ENCODE results near the gene PHOX2B.

Gene PHOX2B

GRCh38 chr4:41703785-41704184, 44.7 kb downstream of the PHOX2B start:
- no peaks in the 10 kb centered on the region for H3K36me3 ChIP-seq (ENCODE audit: insufficient read depth)
- H3K4me3 ChIP-seq (IDR thresholded peaks at IDR 0.05; ENCODE audit: insufficient read depth, low read depth, low read length) = no peak overlapping the region
- no peak overlapping the region for H3K27ac ChIP-seq
- TF ChIP-seq CTCF (conservative IDR thresholded peaks at IDR 0.05; ENCODE audit: low read depth, low read length) = no peak
- no peaks in the 10 kb centered on the region for H3K4me1 ChIP-seq (ENCODE audit: low read depth, poor library complexity, severe bottlenecking)
- H3K4me2 ChIP-seq = no peak overlapping the region
- H3K9ac ChIP-seq = no peak overlapping the region
- H2AFZ ChIP-seq (ENCODE audit: low read depth) = no peak overlapping the region
- no peaks in the 10 kb centered on the region for H3K27me3 ChIP-seq (ENCODE audit: insufficient read depth, low read depth)
- no peaks in the 10 kb centered on the region for H4K20me1 ChIP-seq (ENCODE audit: insufficient read depth)
- H3K79me2 ChIP-seq (ENCODE audit: insufficient read depth, low read depth) = no peaks in the 10 kb centered on the region

- no peak for TF ChIP-seq CTCF (conservative IDR thresholded peaks at IDR 0.05; ENCODE audit: low read depth, low read length)
- no peak overlapping the region for H2AFZ ChIP-seq (ENCODE audit: low read depth)
- H3K4me2 ChIP-seq = no peak overlapping the region
- H3K9ac ChIP-seq = no peak overlapping the region
- no peaks in the 10 kb centered on the region for H3K4me1 ChIP-seq (ENCODE audit: low read depth, poor library complexity, severe bottlenecking)
- no peak overlapping the region for H3K4me3 ChIP-seq (IDR thresholded peaks at IDR 0.05; ENCODE audit: insufficient read depth, low read depth, low read length)
- H3K79me2 ChIP-seq (ENCODE audit: insufficient read depth, low read depth) = no peaks in the 10 kb centered on the region
- H3K27ac ChIP-seq = no peak overlapping the region
- H4K20me1 ChIP-seq (ENCODE audit: insufficient read depth) = no peaks in the 10 kb centered on the region
- H3K36me3 ChIP-seq (ENCODE audit: insufficient read depth) = no peaks in the 10 kb centered on the region
- no peaks in the 10 kb centered on the region for H3K27me3 ChIP-seq (ENCODE audit: insufficient read depth, low read depth)
Measured at GRCh38 chr4:41702770-41703169, 45.8 kb downstream of the PHOX2B start.

DNA sequence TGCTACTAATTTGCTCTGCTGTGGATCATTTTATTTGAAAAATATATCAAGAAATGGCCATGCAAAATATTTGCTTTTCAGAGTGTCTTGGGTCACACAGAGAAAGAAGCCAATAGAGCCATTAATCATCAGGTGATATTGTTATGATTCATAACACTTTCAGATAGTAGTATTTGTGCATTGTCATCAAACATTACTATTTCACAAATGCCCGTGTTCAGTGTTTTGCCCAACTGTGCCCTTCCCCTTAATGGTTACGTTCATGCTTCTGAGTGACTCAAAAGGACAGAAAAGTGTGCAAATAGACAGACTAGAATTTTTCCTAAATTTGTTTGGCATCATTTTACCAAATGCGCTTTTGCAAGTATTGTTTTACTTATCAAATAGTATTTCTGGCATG, 46.5 kb downstream of the PHOX2B start:
- no peaks in the 10 kb centered on the region for H3K4me1 ChIP-seq (ENCODE audit: low read depth, poor library complexity, severe bottlenecking)
- no peak for TF ChIP-seq CTCF (conservative IDR thresholded peaks at IDR 0.05; ENCODE audit: low read depth, low read length)
- H3K4me2 ChIP-seq = no peak overlapping the region
- H2AFZ ChIP-seq (ENCODE audit: low read depth) = no peak overlapping the region
- H3K27me3 ChIP-seq (ENCODE audit: insufficient read depth, low read depth) = no peaks in the 10 kb centered on the region
- H3K4me3 ChIP-seq (IDR thresholded peaks at IDR 0.05; ENCODE audit: insufficient read depth, low read depth, low read length) = no peak overlapping the region
- H3K9ac ChIP-seq = no peak overlapping the region
- H3K36me3 ChIP-seq (ENCODE audit: insufficient read depth) = no peaks in the 10 kb centered on the region
- no peaks in the 10 kb centered on the region for H3K79me2 ChIP-seq (ENCODE audit: insufficient read depth, low read depth)
- H4K20me1 ChIP-seq (ENCODE audit: insufficient read depth) = no peaks in the 10 kb centered on the region
- H3K27ac ChIP-seq = no peak overlapping the region

GRCh38 chr4:41696763-41697162, 51.8 kb downstream of the PHOX2B start:
- no peak overlapping the region for H3K27ac ChIP-seq
- H3K36me3 ChIP-seq (ENCODE audit: insufficient read depth) = no peaks in the 10 kb centered on the region
- no peak overlapping the region for H2AFZ ChIP-seq (ENCODE audit: low read depth)
- H4K20me1 ChIP-seq (ENCODE audit: insufficient read depth) = no peaks in the 10 kb centered on the region
- TF ChIP-seq CTCF (conservative IDR thresholded peaks at IDR 0.05; ENCODE audit: low read depth, low read length) = no peak
- H3K27me3 ChIP-seq (ENCODE audit: insufficient read depth, low read depth) = no peaks in the 10 kb centered on the region
- H3K4me3 ChIP-seq (IDR thresholded peaks at IDR 0.05; ENCODE audit: insufficient read depth, low read depth, low read length) = no peak overlapping the region
- H3K4me1 ChIP-seq (ENCODE audit: low read depth, poor library complexity, severe bottlenecking) = peaks cover 7% of the 10 kb centered on the region
- H3K4me2 ChIP-seq = no peak overlapping the region
- no peak overlapping the region for H3K9ac ChIP-seq
- no peaks in the 10 kb centered on the region for H3K79me2 ChIP-seq (ENCODE audit: insufficient read depth, low read depth)

DNA sequence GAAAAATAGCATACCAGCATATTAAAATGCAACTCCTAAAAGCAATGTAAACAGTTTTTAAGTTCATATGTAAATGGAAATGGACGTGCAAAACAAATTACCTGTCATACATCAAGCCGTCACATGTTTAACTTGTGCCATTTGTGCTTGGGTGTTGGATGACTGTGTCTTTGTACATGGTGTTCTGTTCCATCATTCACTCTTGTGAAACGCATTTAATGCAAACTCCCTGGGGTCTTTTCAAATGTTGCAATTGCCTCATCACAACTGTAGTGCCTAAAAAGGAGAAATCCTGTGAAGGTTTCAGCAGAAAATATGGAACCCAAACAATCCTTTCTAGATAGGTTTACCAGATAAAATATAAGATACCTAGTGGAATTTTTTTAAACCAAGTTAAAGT, 52.4 kb downstream of the PHOX2B start:
- TF ChIP-seq CTCF (conservative IDR thresholded peaks at IDR 0.05; ENCODE audit: low read depth, low read length) = no peak
- Histone ChIP-seq H3K27ac (no peak overlapping the region), H3K79me2 (ENCODE audit: insufficient read depth, low read depth) (no peaks in the 10 kb centered on the region)

More for the DNA sequence above, 52.4 kb downstream of the PHOX2B start:
- Histone ChIP-seq H4K20me1 (ENCODE audit: insufficient read depth) (no peaks in the 10 kb centered on the region), H3K27me3 (ENCODE audit: insufficient read depth, low read depth) (no peaks in the 10 kb centered on the region), H3K4me1 (ENCODE audit: low read depth, poor library complexity, severe bottlenecking) (peaks cover 7% of the 10 kb centered on the region), H2AFZ (ENCODE audit: low read depth) (no peak overlapping the region), H3K4me3 (IDR thresholded peaks at IDR 0.05; ENCODE audit: insufficient read depth, low read depth, low read length) (no peak overlapping the region), H3K4me2 (no peak overlapping the region), H3K9ac (no peak overlapping the region), H3K36me3 (ENCODE audit: insufficient read depth) (no peaks in the 10 kb centered on the region)
